ENCODE data around the gene CXXC5.

DNA sequence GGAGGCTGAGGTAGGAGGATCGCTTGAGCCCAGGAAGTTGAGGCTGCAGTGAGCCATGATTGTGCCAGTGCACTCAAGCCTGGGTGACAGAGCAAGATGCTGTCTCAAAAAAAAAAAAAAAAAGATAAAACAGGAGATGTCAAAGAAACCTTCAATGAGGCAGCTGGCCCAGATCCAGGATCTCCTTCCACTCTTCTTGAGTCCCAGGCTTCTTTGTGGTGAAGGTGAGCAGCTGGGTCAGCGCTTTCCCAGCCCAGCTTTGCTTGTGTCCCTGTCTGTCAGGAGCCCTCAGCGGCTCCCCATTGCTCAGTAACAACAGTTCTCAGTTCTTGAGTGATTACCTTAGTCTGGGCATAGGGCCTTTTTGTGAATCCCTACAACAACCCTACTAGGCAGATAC is 78.1 kb downstream of the CXXC5 start:
- TF ChIP-seq POLR2A (IDR thresholded peaks at IDR 0.05) = no peak
- TF ChIP-seq, protein P1, sequence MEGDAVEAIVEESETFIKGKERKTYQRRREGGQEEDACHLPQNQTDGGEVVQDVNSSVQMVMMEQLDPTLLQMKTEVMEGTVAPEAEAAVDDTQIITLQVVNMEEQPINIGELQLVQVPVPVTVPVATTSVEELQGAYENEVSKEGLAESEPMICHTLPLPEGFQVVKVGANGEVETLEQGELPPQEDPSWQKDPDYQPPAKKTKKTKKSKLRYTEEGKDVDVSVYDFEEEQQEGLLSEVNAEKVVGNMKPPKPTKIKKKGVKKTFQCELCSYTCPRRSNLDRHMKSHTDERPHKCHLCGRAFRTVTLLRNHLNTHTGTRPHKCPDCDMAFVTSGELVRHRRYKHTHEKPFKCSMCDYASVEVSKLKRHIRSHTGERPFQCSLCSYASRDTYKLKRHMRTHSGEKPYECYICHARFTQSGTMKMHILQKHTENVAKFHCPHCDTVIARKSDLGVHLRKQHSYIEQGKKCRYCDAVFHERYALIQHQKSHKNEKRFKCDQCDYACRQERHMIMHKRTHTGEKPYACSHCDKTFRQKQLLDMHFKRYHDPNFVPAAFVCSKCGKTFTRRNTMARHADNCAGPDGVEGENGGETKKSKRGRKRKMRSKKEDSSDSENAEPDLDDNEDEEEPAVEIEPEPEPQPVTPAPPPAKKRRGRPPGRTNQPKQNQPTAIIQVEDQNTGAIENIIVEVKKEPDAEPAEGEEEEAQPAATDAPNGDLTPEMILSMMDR (IDR thresholded peaks at IDR 0.05) = no peak
- TF ChIP-seq POLR2AphosphoS5 (IDR thresholded peaks at IDR 0.05) = no peak

Measured in sigmoid colon (tissue), 4 donors.